HTR-8/SVneo (cell line): Measurements from ENCODE around the gene SLC25A29.
"Not testable (repeated sequence)": the region's sequence is repeated elsewhere in the genome, so short reads cannot be mapped to it uniquely, and the experiment has no call there.

Experiments used
- DNase-seq: peaks from one replicate; pipeline ENCODE4 v3.0.0; 2011; ENCODE audit warnings: low spot score, mixed read lengths; ENCODE audit not compliant: insufficient read length
- FAIRE-seq: peaks from 2 replicates; lab custom pipeline; 2011; peaks lifted over from hg19 to GRCh38; lab: Jason Lieb, UNC

The SLC25A29 gene

DNA sequence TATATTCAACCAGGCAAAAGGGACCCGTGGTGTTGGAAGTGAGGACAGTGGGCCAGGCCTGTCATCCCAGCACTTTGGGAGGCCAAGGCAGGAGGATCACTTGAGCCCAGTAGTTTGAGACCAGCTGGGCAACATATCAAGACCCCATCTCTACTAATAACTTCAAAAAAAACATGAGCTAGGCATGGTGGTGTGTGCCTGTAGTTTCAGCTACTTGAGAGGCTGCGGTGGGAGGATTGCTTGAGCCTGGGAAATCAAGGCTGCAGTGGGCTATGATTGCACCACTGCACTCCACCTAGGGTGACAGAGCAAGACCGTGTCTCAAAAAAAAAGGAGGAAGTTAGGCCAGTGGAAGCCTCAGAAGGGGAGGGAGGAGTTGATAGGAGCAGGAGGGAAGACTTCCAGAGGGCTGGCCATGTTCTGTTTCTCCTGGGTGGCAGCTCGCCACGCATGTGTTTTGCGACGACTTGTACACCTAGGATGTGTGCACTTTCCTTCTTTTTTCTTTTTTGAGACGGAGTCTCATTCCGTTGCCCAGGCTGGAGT lies 10.1 kb downstream of the SLC25A29 start:
- no peak for FAIRE-seq
- no peak for DNase-seq

DNA sequence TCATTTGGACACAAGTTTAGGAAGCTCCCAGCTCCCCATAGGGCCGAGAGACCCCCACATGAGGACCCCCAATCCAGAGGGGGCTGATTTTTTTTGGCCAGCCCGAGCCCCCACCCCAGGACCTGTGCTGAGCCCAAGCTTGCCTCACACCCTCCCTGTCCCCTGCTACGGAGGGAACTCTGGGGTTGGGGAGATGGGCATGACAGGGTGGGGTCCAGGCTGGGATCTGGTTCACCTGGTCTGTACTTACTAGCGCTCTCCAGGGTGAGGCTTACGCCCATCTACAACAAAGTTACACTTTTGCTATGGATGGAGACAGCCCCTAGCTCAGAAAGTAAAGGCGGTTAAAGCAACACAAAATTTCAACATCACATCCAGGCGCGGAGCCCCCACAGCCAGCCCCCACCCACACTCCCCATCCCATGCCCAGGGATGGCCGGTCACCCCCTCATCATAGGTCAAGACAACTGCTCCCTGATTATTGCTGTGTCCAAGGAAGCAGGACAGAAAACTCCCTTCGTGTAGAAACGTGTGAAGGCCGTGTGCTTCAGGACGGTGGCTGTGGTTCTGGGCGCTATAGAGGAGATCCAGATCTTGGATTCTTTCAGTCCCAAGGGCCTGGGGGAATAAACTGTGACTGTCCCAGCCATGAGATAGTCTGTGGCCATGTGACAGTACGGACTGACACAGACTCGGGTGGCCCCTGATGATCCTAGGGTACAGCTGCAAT lies 10.7 kb downstream of the SLC25A29 start:
- no peak for DNase-seq
- FAIRE-seq, result no peak

DNA sequence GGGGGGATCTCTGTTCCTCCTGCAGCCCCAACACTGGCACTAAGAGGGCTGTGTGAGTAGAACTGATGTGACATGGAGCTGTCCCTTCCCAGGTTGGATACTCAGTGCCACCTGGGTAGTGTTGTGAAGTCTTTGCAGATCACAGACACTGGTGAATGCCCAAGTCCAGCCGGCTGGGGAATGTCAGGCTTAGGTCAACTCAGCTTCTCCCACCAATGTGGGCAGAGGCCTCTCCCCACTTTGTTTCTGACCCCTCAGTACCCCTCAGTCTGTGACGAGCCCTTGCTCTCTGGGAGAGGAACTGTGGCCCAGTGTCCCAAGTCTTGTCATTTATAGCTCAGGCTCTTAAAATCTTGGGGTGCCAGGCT lies 11.3 kb downstream of the SLC25A29 start:
- no peak for DNase-seq
- FAIRE-seq, result no peak

DNA sequence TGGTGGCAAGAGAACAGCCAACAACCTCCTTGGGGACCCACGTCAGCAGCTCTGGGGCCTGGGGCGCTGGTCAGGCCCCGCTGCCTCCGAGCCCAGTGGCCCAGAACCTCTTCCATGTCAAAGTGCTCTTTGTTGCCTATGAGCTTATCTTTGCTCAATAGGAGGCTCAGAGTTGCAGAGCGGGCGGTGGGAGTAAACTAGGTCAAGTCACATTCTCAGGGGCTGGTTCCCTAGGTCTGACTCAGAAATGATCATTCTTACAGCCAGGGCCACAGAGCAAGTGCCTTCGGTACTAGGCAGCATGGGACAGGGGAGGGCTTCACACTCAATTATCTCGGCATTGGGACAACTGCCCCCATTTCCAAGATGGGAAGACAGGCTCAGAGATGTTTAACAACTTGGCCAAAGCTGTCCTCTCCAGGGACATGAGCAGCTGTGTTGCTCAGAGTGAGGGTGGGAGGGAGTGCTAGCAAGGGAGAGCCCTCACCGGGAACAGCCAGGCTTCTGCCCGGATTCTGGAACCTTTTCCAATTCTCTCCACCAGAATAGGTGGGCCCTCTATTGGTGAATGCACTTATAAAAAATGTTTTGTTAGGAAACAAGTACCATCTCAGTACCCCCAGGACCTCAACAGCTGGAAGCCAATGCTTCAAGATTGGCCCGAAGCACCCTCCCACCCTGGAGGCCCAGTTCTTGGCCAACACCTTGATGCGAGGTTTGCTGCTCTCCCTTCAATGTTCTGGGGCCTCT lies 11.9 kb downstream of the SLC25A29 start:
- DNase-seq (no peak), FAIRE-seq (no peak)

DNA sequence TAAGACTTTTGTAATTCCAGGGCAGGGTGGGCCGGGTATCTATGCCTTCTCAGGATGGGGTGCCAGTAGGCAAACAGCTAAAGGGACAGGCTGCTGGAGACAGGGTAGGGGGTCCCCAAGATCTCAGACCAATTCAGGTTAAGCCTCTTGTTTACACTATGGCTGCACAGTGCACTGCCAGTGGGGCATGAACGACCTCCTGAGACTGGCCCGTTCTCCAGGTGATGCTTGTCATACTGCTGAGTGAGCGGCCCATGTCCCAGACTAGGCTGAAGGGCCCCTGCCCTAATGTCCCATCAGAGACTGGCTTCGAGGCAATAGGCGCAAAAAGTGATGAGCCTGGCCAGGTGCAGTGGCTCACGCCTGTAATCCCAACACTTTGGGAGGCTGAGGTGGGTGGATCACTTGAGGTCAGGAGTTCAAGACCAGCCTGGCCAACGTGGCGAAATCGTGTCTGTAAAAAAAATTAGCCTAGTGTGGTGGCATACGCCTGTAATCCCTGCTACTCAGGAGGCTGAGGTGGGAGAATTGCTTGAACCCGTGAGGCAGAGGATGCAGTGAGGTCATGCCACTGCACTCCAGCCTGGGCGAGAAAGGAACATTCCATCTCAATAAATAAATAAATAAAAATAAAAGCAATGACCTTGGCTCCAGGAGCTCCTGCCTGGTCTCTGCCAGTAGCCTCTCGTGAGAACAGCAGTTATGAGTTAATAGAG lies 12.6 kb downstream of the SLC25A29 start:
- no peak for DNase-seq
- FAIRE-seq, result no peak

DNA sequence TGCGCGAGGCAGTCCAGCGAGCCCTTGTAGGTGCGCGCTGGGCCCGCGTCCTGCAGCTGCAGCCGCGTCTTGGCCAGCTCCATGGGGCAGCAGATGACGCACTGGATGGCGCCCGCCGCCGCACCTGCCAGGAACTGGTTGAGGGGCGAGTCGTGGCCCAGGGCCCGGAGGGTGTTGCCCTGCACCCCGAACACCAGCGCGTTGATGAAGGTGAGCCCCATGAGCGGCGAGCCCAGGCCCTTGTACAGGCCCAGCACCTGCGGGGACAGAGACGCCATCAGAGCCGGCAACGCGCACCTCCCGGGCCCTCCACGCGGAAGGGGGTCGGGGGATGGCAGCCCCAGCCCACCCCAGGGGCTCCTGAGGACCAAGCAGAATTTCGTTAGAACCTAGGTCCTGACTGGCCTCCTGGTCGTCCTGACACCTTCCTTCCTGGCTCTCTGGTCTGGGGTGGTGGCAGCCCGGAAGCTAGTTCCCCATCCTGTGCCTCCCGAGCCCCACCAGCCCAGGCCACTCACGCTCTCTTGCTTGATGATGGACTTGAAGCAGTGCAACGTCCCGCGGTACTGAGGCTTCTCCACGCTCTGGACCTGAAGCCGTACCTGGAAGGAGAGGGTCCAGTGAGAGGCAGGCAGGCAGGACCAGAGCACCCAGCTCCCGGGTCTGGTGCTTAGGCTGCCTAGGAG lies 13.3 kb downstream of the SLC25A29 start:
- FAIRE-seq, result no peak
- DNase-seq, result no peak

DNA sequence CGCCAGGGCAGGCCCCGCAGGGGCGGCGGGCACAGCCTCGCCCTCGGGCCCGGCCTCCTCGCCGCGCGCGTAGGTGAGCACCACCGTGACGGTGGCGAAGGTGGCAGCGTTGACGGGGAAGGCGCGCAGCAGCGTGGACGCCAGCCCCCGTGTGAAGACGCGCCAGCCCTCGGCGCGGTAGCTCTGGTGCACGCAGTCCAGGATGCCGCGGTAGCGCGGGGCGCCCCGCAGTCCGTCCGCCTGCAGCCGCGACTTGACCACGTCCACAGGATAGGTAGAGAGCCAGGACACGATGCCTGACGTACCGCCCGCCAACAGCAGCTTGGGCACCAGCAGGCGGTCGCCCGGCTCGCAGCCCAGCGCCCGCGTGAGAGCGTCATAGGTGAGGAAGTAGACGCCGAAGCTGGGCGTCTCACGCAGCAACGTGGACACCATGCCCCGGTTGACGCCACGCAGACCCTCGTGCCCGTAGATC lies 13.9 kb downstream of the SLC25A29 start:
- FAIRE-seq (no peak), DNase-seq (no peak)

DNA sequence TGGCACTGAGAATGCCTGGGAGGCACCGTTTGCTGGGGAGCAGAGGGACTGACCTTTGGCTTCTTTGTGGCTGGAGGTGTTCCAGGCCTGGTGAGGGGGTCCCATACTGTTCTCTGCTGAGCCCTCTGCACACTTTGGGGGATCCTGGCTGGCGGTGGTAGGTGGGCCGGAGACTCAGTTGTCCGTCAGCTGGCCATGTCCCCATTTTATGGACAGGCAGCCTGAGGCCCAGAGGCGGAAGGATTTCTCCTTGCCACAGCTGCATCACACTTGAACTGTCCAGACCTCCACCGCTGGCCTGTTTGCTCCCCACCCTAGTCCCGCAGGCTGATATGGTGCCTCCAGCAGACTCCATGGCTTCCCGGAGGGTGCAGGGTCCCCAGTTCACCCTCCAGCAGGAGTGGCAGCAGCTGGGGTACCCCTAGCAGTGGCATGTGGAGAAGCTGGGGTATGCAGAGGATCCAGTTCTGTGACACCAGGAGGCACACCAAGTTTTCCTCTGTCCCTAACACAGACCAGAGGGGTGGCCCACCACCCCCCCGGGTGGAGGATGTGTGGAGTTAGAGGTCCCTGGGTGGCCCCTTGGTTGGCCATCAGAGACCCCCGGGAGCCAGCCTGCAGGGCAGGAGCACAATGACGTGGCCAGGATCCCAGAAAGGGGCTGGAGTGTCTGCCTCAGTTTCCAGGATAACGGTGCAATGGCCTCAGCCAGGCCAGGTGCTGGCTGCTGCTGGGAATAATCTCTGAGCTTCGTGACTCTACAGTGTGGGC lies 14.8 kb downstream of the SLC25A29 start:
- FAIRE-seq (no peak), DNase-seq (no peak)

DNA sequence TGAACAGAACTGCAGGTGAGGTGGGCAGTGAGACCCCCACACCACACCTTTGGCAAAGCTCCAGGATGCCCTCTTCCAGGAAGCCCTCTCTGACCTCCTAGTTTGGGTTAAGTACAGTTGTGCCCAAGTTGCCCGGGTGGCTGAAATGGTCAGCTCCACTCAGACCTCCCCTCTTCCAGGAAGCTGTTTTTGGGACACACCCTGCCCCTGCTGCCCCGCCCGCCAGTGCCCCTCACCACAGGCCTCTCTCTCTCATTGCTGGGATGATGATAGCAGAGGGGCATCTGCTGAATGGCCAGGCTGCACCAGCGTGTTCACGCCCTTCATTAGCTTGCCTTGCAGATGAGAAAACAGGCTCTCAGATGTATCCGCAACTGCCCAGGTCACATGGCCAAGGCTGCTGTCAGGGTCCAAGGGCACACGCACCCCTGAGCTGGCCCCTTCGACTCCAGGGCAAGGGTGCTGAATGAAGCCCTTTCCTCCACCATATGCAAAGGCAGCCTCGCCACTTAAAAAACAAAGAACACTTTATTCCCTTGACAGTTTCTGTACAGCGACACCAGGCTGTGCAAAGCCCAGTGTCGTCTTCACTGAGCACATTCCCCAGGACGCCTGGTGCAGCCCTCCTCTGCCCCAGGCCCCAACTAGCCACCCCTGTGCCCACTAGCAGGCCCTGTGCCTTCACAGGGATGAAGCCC lies 15.5 kb downstream of the SLC25A29 start:
- DNase-seq (no peak), FAIRE-seq (no peak)

DNA sequence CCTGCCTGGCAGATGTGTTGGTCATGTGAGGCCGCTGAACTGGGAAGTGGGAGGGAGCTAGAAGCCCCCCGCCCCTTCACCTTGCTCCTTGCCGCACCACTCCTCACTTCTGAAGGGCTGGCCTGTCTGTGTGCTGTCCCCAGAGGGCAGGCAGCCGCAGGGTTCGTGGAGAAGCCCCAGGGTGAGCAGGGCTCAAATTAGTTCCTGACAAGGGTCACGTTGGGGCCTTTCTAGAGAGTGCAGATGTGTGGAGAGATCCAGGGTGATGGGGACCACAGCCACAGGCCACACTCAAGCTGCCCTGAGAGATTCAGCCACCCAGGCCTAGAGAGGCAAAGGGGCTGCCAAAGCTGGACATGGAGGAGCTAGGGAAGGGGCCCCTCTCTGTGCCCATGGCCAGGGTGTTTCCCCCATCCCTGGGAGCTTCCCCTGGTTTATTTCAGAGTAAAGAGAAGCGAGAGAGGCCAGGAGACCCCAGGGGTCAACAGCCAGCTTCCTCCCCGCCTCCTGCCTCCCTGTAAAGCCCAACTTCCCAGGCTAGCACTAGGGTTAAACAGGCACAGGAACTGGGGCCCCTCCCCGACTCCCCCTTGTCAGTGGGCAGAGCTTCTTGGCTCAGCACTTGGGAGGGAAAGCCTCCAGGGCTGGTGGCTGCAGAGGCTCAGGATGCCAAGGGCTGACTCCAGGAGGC lies 16.2 kb downstream of the SLC25A29 start:
- DNase-seq, result no peak
- no peak for FAIRE-seq

DNA sequence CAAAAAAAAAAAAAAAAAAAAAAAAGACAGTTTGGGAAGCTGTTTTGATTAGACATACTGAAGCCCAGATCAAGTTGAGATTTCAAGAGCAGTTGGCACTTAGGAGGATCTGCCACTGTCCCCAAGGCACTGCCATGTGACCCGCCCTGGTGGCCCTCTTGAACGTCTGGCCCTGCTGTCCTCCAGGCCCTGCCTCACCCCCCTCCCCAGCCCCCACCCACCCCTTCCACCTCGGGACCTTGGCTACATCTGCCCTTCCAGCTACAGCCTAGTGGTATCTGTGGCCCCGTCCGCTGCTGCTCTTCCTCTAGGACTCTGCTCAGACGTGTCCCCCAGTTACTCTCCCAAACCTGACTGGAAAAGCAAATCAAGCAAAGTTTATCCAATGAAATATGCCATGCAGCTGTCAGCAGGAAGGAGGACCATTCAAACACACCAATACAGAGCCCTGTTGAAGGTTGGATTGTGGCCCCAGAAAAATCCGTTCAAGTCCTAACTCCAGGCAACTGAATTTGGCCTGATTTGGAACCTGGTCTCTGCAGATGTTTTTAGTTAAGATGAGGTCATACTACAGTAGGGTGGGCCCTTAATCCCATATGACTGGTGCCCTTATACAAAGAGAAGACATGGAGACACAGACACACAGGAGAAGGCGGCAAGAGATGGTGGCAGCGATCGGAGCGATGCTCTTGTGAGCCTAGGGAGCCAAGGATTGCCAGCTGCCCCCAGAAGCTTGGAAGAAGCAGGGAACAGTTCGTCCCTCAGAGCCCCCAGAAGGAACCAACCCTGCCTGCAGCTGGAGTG lies 17.7 kb downstream of the SLC25A29 start:
- no peak for DNase-seq
- FAIRE-seq, result no peak

DNA sequence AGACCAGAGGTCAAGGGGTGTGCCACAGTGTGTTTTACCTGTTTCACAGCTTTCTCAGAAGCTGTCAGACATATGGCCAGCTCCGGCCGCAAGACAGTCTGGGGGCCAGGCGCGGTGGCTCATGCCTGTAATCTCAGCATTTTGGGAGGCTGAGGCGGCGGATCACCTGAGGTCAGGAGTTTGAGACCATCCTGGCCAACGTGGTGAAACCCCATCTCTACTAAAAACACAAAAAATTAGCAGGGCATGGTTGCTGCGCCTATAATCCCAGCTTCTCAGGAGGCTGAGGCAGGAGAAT lies 18.3 kb downstream of the SLC25A29 start:
- not testable (repeated sequence) for DNase-seq, FAIRE-seq

DNA sequence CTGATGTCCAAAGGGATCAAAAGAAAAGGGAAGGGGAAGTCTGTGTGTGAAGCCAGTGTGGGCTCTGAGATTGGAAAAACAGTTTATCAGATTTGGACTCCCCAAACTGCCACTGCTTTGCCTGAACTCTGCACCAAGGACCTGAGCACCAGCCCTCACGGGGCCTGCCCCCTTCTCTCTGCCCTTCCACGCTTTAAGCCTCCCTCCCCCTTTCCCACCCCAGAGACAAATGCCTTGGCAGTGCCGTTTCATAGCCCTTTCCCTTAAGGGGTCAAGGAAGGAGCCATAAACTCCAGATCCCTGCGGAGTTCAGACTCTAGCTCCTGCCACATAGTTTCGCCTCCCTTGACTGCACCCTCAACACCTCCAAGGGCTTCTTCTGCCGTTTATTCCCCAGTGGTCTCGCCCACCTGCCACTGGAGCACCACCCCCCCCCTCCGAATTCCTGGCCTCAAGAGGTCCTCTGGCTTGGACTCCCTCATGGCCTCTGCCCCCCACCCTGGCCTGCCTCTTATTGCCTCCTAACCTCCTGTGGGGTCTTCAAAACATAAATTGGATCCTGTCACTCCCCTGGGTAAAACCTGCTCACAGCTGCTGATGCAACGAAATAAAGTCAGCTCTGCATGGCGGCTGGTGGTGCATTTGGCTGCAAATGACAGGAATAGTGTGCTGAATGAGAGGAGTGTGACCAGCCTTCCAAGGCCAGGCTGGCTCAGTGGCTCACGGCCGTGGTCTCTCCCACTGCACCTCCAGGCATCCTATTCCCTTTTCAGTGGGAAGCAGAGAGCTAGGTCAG lies 18.8 kb downstream of the SLC25A29 start:
- FAIRE-seq (no peak), DNase-seq (no peak)

DNA sequence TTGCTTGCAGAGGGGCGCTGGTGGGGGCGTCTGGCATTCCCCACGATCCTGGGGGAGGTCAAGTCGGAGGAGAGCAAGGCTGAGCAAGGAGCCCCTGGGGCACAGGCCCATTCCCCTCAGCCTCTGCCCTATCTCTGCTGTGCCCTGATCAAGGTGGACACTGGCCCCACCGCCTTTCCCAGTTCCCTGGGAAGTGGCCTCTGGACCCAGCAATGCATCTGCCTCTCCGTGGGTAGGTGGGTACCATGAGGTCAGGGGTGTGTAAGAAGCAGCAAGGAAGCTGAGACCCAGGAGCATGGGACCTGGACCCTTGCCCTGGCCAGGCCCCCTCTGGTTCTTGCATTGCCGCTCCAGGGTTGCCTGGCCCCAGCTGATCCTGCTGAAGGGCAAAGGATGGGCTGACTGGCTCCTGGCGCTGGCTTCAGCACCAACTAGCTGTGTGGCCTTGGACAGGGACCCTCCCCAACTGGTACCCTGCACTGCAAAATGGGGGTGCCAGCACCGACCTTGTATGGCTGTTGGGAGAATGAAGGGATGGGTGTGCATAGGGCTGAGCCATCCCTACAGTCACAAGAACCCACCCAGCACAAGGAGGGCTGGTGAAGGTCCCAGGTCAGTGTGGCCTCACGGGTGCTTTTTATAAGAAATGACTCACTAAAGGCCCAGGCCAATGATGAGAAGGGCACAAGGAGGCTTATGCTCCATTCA lies 19.6 kb downstream of the SLC25A29 start:
- FAIRE-seq, result no peak
- DNase-seq, result no peak

DNA sequence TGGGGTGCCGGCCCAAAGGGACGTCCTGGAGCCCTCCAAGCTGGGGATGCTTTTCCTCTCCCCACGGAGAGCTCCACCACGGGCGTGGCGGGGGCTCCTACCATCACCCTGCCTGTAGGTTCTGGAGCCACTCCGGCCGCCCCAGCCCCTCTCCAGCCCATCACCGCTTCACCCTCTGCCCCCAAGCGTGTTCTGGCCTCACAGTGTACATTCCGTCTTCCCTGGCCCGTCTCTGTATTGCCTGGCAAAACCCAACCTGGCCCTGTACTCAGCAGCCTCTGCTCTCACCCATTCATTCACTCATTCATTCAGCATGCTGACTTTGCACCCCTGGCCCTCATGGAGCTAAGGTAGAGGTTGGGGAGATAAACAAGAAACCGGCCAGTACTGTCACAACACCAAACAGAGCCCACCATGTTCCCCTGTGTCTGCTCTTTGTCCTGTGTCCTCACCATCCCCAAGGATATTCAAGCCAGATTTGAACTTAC lies 20.3 kb downstream of the SLC25A29 start:
- FAIRE-seq (no peak), DNase-seq (no peak)
